Stomach smooth muscle (tissue), 2 donors: ENCODE measurements around the gene SUFU.

ENCODE experiments used
- H3K27ac ChIP-seq: one replicate; pipeline ENCODE4 v1.7.0; 2013; ENCODE audit warnings: mild to moderate bottlenecking, low read length, inconsistent platforms
- H3K27me3 ChIP-seq, 2 donors: one replicate each; pipeline ENCODE4 v1.7.0; 2013; ENCODE audit warnings: low read length in 2 of 2; ENCODE audit not compliant: insufficient read depth in 2 of 2, control insufficient read depth in 1 of 2
- H3K36me3 ChIP-seq, 2 donors: one replicate each; pipeline ENCODE4 v1.7.0; 2013; ENCODE audit warnings: low read length in 2 of 2; ENCODE audit not compliant: control insufficient read depth in 2 of 2, insufficient read depth in 2 of 2
- H3K4me1 ChIP-seq: one replicate; pipeline ENCODE4 v1.7.0; 2013; ENCODE audit warnings: low read length; ENCODE audit not compliant: control insufficient read depth, insufficient read depth
- H3K4me3 ChIP-seq, 2 donors: one replicate each; pipeline ENCODE4 v1.7.0; 2013; ENCODE audit warnings: low read length in 2 of 2
- H3K9ac ChIP-seq, 2 donors: one replicate each; pipeline ENCODE4 v1.7.0; 2013; ENCODE audit warnings: low read length in 2 of 2, mild to moderate bottlenecking in 1 of 2
- H3K9me3 ChIP-seq, 2 donors: one replicate each; pipeline ENCODE4 v1.7.0; 2013; ENCODE audit warnings: low read length in 2 of 2; ENCODE audit not compliant: control insufficient read depth in 2 of 2
- donor health status: healthy.
- donor health status: Pancreatic carcinoma.

Gene SUFU

DNA sequence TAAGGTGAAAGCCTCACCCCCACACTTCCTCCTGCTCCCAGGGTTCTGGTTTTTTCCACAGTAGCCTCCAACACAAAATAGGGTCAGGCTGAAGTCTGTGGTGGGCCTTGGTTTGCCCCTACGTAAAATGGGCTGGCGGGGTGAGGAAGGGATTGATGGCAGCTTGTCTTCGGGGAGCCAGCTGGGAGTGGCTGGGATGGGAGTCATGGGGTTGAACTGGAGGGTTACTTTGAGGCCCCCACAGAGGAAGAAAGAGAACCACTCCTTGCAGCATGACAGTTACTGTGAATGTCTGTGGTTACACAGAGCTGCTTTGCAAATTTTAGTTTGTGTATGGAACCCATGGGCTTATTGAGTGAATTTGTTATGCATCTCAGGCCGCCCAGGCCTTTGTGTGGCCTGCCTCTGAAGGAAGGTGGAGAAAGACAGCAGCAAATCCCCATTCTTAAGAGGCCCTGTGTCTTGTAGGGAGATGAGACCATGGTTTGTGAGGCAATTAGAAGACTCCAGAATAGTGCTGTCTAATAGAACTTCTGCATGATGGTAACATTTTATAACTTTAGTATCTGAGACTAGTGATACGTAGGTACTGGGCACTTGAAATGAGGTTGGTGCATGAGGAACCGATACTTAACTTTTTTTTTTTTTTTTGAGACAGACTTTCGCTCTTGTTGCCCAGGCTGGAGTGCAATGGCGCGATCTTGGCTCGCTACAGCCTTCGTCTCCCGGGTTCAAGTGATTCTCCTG, 148.6 kb downstream of the SUFU start:
- peaks cover 59% of the 10 kb centered on the region for H3K4me1 ChIP-seq
- no peak overlapping the region for H3K9ac ChIP-seq
- no peaks in the 10 kb centered on the region for H3K27me3 ChIP-seq
- no peak overlapping the region for H3K4me3 ChIP-seq
- H3K9me3 ChIP-seq: no peaks in the 10 kb centered on the region
- H3K27ac ChIP-seq: no peak overlapping the region
- H3K36me3 ChIP-seq: peaks cover 33 to 34% of the 10 kb centered on the region in 2 donors

GRCh38 chr10:102653060-102653459, 149.3 kb downstream of the SUFU start:
- no peak overlapping the region for H3K4me3 ChIP-seq
- peaks cover 51% of the 10 kb centered on the region for H3K4me1 ChIP-seq
- H3K9ac ChIP-seq: no peak overlapping the region
- H3K27ac ChIP-seq: no peak overlapping the region
- peaks cover 34% of the 10 kb centered on the region in 2 donors for H3K36me3 ChIP-seq
- H3K27me3 ChIP-seq: no peaks in the 10 kb centered on the region
- no peaks in the 10 kb centered on the region for H3K9me3 ChIP-seq

- no peaks in the 10 kb centered on the region for H3K27me3 ChIP-seq
- no peak overlapping the region for H3K9ac ChIP-seq
- H3K4me3 ChIP-seq: no peak overlapping the region
- H3K4me1 ChIP-seq: peaks cover 36% of the 10 kb centered on the region
- no peak overlapping the region for H3K27ac ChIP-seq
- H3K9me3 ChIP-seq: no peaks in the 10 kb centered on the region
- H3K36me3 ChIP-seq: peaks cover 34 to 38% of the 10 kb centered on the region in 2 donors
Observed at GRCh38 chr10:102654566-102654965, 150.8 kb downstream of the SUFU start.

DNA sequence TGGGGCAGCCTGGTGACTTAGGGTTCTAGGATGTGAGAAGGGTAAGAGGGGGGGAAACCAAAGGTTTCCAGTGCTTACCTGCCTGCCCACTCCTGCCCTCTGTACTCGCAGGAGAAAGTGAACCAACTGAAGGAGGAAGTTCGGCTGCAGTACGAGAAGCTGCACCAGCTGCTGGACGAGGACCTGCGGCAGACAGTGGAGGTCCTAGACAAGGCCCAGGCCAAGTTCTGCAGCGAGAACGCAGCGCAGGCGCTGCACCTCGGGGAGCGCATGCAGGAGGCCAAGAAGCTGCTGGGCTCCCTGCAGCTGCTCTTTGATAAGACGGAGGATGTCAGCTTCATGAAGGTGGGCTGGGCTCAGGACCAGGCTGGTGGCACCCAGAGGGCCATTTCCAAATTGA, 151.2 kb downstream of the SUFU start:
- Histone ChIP-seq H3K27me3 (no peaks in the 10 kb centered on the region), H3K9ac (no peak overlapping the region), H3K4me1 (peaks cover 33% of the 10 kb centered on the region), H3K36me3 (peaks cover 34 to 38% of the 10 kb centered on the region in 2 donors), H3K9me3 (no peaks in the 10 kb centered on the region), H3K27ac (no peak overlapping the region), H3K4me3 (no peak overlapping the region)

GRCh38 chr10:102656026-102656425, 152.3 kb downstream of the SUFU start:
- no peaks in the 10 kb centered on the region for H3K27me3 ChIP-seq
- H3K9me3 ChIP-seq: no peaks in the 10 kb centered on the region
- no peak overlapping the region for H3K27ac ChIP-seq
- H3K4me1 ChIP-seq: peaks cover 30% of the 10 kb centered on the region
- no peak overlapping the region for H3K9ac ChIP-seq
- H3K36me3 ChIP-seq: peaks cover 34 to 38% of the 10 kb centered on the region in 2 donors
- H3K4me3 ChIP-seq: no peak overlapping the region

GRCh38 chr10:102656791-102657371, 153.1 kb downstream of the SUFU start:
- H3K4me1 ChIP-seq: peaks cover 25% of the 10 kb centered on the region
- H3K27ac ChIP-seq: no peak overlapping the region
- peaks cover 32 to 38% of the 10 kb centered on the region in 2 donors for H3K36me3 ChIP-seq
- no peak overlapping the region for H3K9ac ChIP-seq
- H3K4me3 ChIP-seq: no peak overlapping the region
- H3K9me3 ChIP-seq: no peaks in the 10 kb centered on the region
- no peaks in the 10 kb centered on the region for H3K27me3 ChIP-seq

DNA sequence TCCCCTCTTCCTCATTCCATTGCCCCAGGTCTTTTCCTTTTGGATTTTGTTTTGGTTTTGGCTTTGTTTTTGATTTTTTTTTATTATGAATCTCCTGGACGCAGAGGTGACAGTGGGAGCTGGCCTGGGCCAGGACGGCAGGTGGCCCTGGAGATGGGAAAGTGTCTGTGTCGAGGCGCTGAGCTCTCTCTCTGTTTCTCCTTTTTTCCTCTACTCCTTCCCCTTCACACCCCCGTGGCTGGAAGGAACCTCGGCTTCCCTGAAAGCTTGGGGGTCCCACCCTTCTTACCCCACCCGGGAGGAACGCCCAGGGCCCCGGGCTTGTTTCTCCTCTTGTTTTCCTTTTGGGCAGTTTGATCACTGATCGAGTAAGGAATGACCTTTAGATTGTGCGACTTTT, 153.7 kb downstream of the SUFU start:
- Histone ChIP-seq H3K27me3 (no peaks in the 10 kb centered on the region), H3K4me3 (no peak overlapping the region), H3K27ac (no peak overlapping the region), H3K9ac (no peak overlapping the region), H3K36me3 (peaks cover 31 to 38% of the 10 kb centered on the region in 2 donors), H3K9me3 (no peaks in the 10 kb centered on the region), H3K4me1 (peaks cover 22% of the 10 kb centered on the region)

- no peaks in the 10 kb centered on the region for H3K27me3 ChIP-seq
- no peak overlapping the region for H3K9ac ChIP-seq
- peaks cover 20% of the 10 kb centered on the region for H3K4me1 ChIP-seq
- H3K4me3 ChIP-seq: no peak overlapping the region
- H3K36me3 ChIP-seq: peaks cover 29 to 35% of the 10 kb centered on the region in 2 donors
- H3K27ac ChIP-seq: no peak overlapping the region
- H3K9me3 ChIP-seq: no peaks in the 10 kb centered on the region
Observed at GRCh38 chr10:102657984-102658724, 154.4 kb downstream of the SUFU start.

GRCh38 chr10:102658802-102659201, 155.0 kb downstream of the SUFU start:
- Histone ChIP-seq H3K4me1 (peaks cover 13% of the 10 kb centered on the region), H3K36me3 (peaks cover 22 to 29% of the 10 kb centered on the region in 2 donors), H3K4me3 (no peak overlapping the region), H3K9me3 (no peaks in the 10 kb centered on the region), H3K27me3 (no peaks in the 10 kb centered on the region), H3K9ac (no peak overlapping the region), H3K27ac (no peak overlapping the region)

GRCh38 chr10:102660888-102661657, 157.3 kb downstream of the SUFU start:
- Histone ChIP-seq H3K4me1 (peaks cover 14% of the 10 kb centered on the region), H3K27me3 (no peaks in the 10 kb centered on the region), H3K36me3 (peaks cover 5 to 11% of the 10 kb centered on the region in 2 donors), H3K9me3 (no peaks in the 10 kb centered on the region), H3K9ac (no peak overlapping the region), H3K27ac (peak overlapping the region; percentile 18), H3K4me3 (no peak overlapping the region)
